Mammary epithelial cell (primary cell): Measurements from ENCODE around the gene ACTR3C.

Source experiments
- CTCF ChIP-seq, 2 donors: IDR thresholded peaks in 1 of 2; conservative IDR thresholded peaks in 1 of 2; 2 replicates each; pipeline ENCODE4 v1.5.1; 2011 to 2012; ENCODE audit warnings: inconsistent platforms in 2 of 2, low read length in 2 of 2, mild to moderate bottlenecking in 2 of 2, control low read depth in 1 of 2, low read depth in 1 of 2; ENCODE audit not compliant: insufficient read depth in 1 of 2; ENCODE audit errors: extremely low read depth in 1 of 2
- EZH2 ChIP-seq: IDR thresholded peaks from 2 replicates; pipeline ENCODE4 v1.6.1; 2012; ENCODE audit warnings: low read length, inconsistent platforms, borderline replicate concordance

GRCh38 chr7:150321788-150322113 lies 1.6 kb downstream of the ACTR3C start:
- TF ChIP-seq CTCF (conservative IDR thresholded peaks at IDR 0.05 in 1 of 2, IDR thresholded peaks at IDR 0.05 in 1 of 2; ENCODE audit: extremely low read depth in 1 of 2, insufficient read depth in 1 of 2, low read depth in 1 of 2, low read length in 2 of 2) (no peak), EZH2 (no peak)
